NOMO-1 treated with dmso at 0.1 percent for 144 hours (cell line): Measurements from ENCODE around the gene ORAI2.
A peak's percentile ranks its signal among the peaks of the same experiment; 100 is the strongest.
"Not testable (repeated sequence)": the region's sequence is repeated elsewhere in the genome, so short reads cannot be mapped to it uniquely, and the experiment has no call there.

Source experiments
- DNase-seq: peaks from one replicate; lab custom pipeline; 2025; ENCODE audit not compliant: unreplicated experiment; lab: John Stamatoyannopoulos, UW

The ORAI2 gene

GRCh38 chr7:102433219-102434038 lies at the start of gene ORAI2:
TSS of gene ORAI2 (plus strand) at chr7:102433575. CDS start at chr7:102438957, 5,382 bp downstream.
- peak; percentile 62 for DNase-seq

- DNase-seq = no peak
Measured at GRCh38 chr7:102387064-102387463, 46.3 kb upstream of the ORAI2 start.

- DNase-seq = no peak
Measured at GRCh38 chr7:102389810-102390209, 43.6 kb upstream of the ORAI2 start.

- DNase-seq = peak; percentile 17
Measured at GRCh38 chr7:102390697-102391484, 42.5 kb upstream of the ORAI2 start.

DNA sequence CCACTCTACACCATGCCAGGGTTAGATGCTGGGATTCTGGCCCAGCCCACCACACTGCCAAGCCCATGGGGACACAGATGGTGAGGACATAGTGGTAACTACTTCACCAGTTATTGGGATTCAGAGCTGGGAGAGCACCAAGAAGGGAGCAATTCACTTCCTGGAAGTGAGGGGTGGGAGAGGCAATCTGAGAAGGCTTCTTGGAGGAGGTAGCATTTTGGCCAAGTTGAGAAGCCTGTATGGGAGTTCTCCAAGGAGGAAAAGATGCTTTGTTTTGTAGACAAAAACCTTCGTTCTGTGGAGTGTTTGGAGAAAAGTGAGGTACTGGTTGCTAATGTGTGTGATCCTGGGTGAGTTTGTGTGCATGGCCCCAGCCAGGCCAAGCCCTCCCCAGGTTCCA lies 41.0 kb upstream of the ORAI2 start:
- no peak for DNase-seq

GRCh38 chr7:102393467-102393866 lies 39.9 kb upstream of the ORAI2 start:
- DNase-seq = no peak

DNA sequence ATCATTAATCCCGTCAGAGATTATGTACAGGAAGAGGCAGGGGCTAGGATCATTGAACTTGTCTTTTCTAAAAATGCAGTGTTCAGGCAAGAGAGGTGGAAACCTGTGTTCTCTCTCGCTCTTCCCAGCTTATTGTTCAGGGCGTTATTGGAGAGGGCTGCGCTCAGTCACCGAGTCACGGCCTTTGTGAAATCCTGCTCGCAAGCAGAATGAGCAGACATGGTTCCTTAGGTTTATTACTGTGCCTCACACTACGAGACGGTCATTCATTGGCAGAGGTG lies 37.8 kb upstream of the ORAI2 start:
- no peak for DNase-seq

DNA sequence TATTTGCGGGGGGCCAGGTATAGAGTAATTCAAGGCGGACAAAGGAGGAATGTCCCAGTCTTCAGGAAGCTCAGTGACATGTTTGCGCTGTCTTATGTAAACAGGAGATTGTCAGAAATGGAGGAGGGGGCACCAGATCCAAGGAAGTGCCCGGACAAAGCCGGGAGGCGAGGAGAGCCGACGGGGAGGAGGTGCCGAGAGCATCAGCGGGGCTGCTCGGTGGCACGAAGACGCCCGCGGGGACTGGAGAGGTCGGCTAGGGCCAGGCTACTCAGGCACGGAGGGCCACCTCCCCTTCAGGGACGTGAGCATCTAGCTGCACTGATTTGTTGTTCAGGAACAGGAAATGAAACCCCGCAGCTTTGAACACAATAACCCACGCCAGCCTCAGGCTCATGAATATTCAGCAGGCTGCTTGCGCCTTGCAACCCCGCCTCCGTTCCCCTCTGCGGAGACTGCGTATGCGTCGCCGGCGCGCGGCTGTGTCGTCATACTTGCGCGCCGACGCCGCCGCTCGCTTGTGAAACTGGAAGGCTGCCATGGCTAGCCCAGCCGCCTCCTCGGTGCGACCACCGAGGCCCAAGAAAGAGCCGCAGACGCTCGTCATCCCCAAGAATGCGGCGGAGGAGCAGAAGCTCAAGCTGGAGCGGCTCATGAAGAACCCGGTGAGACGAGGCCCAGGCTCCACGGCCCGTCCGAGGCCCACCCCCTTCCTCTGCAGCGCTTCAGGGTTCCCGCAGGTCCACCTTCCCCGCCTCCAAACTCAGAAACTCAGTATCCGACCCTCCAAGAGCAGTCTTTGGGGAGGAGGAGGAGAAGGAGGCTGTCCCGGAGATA lies 37.3 kb upstream of the ORAI2 start, which contains the start of gene PRKRIP1:
Gene PRKRIP1 (plus strand): TSS at position 491 of the 837 bp plus-strand sequence. CDS start 49 bp downstream, at position 540.
- peak; percentile 95 for DNase-seq

- peak; percentile 5 for DNase-seq
Measured at GRCh38 chr7:102396710-102397019, 36.7 kb upstream of the ORAI2 start.

- no peak for DNase-seq
Measured at GRCh38 chr7:102398543-102398942, 34.8 kb upstream of the ORAI2 start.

GRCh38 chr7:102400360-102400759 lies 33.0 kb upstream of the ORAI2 start:
- DNase-seq = no peak

DNA sequence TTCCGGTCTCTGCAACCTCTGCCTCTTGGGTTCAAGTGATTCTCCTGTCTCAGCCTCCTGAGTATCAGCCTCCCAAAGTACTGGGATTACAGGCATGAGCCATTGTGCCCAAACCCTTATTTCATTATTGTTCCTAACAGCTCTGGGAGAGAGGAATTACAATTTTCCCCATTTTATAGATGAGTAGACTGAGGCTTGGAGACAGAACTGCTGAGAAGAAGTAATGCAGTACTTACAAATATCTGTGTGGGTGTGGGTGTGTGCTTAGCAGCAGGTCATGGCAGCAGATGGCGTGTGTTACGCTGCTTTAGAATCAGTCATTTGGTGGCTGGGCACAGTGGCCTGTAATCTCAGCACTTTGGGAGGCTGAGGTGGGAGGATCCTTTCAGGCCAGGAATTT lies 29.8 kb upstream of the ORAI2 start:
- no peak for DNase-seq

DNA sequence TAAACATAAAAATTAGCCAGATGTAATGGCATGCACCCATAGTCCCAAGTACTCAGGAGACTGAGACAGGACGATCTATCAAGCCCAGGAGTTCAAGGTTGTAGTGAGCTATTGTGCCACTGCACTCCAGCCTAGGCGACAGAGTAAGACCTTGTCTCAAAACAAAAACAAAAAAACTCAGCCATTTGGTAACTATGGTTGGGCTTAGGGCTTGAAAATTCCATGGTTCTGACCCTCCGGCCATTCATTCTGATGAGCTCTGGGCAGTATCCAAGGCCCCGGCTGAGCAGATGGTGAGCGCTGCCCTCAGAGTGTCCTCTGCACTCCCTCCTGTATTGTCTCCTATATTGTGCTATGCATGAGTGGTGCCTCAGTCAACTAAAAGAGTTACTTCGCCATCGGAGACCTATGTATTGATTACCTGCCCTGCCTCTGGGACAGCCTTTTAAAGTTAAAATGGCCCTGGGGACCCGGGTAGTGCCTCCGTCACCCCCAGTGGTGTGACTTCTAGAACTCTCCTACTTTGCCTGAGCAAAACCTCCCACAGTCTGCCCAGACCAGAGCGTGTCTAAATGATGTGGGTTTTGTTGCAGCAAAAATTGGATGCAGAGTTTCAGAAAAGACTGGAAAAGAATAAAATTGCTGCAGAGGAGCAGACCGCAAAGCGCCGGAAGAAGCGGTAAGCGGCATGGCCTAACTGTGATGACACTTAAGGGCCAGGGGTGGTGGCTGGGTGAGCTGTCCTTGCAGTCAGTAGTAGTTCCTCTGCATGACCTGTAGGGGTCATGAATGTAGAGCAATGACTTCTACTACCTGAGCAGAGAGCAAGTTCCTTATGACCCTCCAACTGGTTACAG lies 29.1 kb upstream of the ORAI2 start:
- DNase-seq = peak; percentile 97

DNA sequence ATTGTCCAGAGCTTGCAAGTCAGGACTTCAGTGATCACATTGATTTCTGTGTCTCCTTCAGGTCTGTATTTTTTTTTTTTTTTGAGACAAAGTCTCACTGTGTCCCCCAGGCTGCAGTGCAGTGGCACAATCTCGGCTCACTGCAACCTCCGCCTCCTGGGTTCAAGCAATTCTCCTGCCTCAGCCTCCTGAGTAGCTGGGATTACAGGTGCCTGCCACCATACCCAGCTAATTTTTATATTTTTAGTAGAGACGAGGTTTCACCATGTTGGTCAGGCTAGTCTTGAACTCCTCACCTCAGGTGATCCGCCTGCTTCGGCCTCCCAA lies 28.6 kb upstream of the ORAI2 start:
- not testable (repeated sequence) for DNase-seq

- no peak for DNase-seq
Measured at GRCh38 chr7:102407910-102408309, 25.5 kb upstream of the ORAI2 start.

DNA sequence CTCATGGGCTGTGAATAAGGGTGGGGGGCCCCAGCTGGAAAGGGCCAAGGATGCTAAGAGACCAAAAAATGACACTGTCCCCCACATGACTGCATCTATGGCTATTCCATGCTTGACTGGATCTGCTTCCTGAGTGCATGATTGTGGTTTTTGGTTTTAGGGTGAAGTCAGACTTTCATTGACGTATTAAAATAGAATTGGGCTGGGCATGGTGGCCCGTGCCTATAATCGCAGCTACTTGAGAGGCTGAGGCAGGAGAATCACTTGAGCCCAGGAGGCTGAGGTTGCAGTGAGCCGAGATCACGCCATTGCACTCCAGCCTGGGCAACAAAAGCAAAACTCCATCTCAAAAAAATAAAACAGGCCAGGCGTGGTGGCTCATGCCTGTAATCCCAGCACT lies 24.8 kb upstream of the ORAI2 start:
- not testable (repeated sequence) for DNase-seq

GRCh38 chr7:102409340-102409739 lies 24.0 kb upstream of the ORAI2 start:
- no peak for DNase-seq

DNA sequence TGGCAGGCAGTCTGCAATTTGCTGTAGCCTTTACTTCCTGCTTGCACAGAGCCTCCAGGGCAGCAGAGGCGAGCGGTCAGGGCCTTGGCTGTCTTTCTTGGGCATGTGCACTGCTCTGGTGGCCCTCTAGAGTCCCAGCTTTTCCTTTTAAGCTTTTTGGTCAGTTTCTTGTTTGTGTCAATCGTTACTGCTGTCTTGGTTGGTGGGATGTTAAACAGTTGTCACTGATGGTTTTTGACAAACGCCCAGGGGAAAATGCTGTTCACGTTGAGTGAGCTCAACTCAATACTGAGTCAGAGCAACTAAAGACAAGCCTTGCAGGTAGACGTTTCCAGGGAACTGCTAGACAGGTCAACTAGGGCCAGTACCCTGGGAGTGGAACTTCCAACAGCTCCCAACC lies 23.3 kb upstream of the ORAI2 start:
- no peak for DNase-seq

DNA sequence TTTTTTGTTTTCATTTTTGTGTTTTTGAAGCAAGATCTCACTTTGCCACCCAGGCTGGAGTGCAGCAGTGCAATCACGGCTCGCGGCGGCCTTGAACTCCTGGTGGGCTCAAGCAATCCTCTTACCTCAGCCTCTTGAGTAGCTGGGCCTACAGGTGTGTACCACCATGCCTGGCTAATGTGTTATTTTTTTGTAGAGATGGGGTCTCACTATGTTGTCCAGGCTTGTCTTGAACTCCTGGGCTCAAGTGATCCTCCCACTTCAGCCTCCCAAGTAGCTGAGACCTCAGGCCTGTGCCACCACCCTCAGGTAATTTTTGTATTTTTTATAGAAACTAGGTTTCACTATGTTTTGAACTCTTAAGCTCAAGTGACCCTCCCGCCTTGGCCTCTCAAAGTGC lies 22.5 kb upstream of the ORAI2 start:
- DNase-seq = no peak

GRCh38 chr7:102412548-102412947 lies 20.8 kb upstream of the ORAI2 start:
- DNase-seq = no peak

DNA sequence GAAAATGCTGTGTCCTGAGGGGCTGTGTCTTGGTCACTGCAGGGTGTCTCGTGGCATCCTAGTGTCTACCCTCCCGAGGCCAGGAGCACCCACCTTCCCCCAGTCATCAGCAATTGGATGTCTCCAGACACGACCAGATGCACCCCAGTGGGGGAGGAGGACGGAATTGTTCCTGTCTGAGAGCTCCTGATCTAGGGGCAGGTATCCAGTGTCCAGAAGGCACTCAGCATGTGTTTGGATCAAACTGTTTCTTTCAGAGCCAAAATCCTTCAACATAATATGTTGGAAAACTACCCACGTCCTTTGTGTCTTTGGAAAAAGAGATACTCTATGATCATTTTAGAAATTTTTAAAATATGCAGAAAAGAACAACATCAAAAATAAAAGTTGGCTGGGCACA lies 20.3 kb upstream of the ORAI2 start:
- no peak for DNase-seq
